WTC11 (cell line): ENCODE data around the gene UBXN6. TPM values are rescaled to one million over a fixed set of nuclear protein-coding genes. Genes with fewer than 3 reads are reported as not detected.

Experiments
- ATAC-seq: fragments of 200-7000 bp; cut with Tn5 transposase; 2 replicates; pipeline ENCODE4 v1.10.0; 2021; ENCODE audit warnings: mild to moderate bottlenecking, moderate library complexity
- CTCF ChIA-PET: fragments of 300-600 bp; sonication (Branson Sonifier 250); formaldehyde crosslinking; loops from one replicate; lab custom pipeline; 2021; ENCODE audit warnings: antibody characterized with exemption; lab: Charles Lee
- POLR2A ChIA-PET: fragments of 350-600 bp; sonication (Branson Sonifier 250); formaldehyde crosslinking; loops from one replicate; lab custom pipeline; 2021; ENCODE audit warnings: antibody characterized with exemption; lab: Charles Lee
- DNase-seq: peaks from one replicate; pipeline ENCODE4 v3.0.0; 2021; ENCODE audit warnings: low spot score
- H3K27ac Mint-ChIP-seq: 2 replicates; pipeline ENCODE4 v1.8.0; 2021; ENCODE audit warnings: mixed read lengths
- H3K27me3 Mint-ChIP-seq: 2 replicates; pipeline ENCODE4 v1.8.0; 2021; ENCODE audit warnings: low read depth, mild to moderate bottlenecking, moderate library complexity, mixed read lengths
- H3K36me3 Mint-ChIP-seq: 2 replicates; pipeline ENCODE4 v1.8.0; 2021; ENCODE audit warnings: mixed read lengths
- H3K4me1 Mint-ChIP-seq: 2 replicates; pipeline ENCODE4 v1.8.0; 2022; ENCODE audit warnings: mixed read lengths
- H3K4me3 Mint-ChIP-seq: 2 replicates; pipeline ENCODE4 v1.8.0; 2021; ENCODE audit warnings: mild to moderate bottlenecking, moderate library complexity, mixed read lengths
- H3K9me3 Mint-ChIP-seq: 2 replicates; pipeline ENCODE4 v1.8.0; 2021; ENCODE audit warnings: mixed read lengths
- AFF4 ChIP-seq: sonication (generic); formaldehyde crosslinking; IDR thresholded peaks from 2 replicates; pipeline ENCODE4 v1.8.1; 2023; ENCODE audit warnings: mild to moderate bottlenecking, missing genetic modification reagents, borderline replicate concordance
- CDX4 ChIP-seq: fragments of 250-450 bp; sonication (Bioruptor Pico); IDR thresholded peaks from 2 replicates; pipeline ENCODE4 v1.9.0; 2021; ENCODE audit warnings: moderate library complexity, mild to moderate bottlenecking, inconsistent platforms, borderline replicate concordance
- CTCF ChIP-seq: fragments of 200-600 bp; IDR thresholded peaks from 2 replicates; pipeline ENCODE4 v1.8.0; 2022; ENCODE audit warnings: antibody characterized with exemption
- E2F4 ChIP-seq: sonication (generic); formaldehyde crosslinking; IDR thresholded peaks from 2 replicates; pipeline ENCODE4 v1.8.1; 2022; ENCODE audit warnings: low read depth, mild to moderate bottlenecking, moderate library complexity, missing genetic modification reagents, borderline replicate concordance
- FOXK1 ChIP-seq: sonication (generic); formaldehyde crosslinking; IDR thresholded peaks from 2 replicates; pipeline ENCODE4 v1.8.0; 2022; ENCODE audit warnings: mild to moderate bottlenecking, moderate library complexity, missing genetic modification reagents
- HMGA2 ChIP-seq: fragments of 250-450 bp; sonication (Bioruptor Pico); IDR thresholded peaks from 2 replicates; pipeline ENCODE4 v1.4.0; 2021; ENCODE audit warnings: mild to moderate bottlenecking, moderate library complexity
- JAZF1 ChIP-seq: fragments of 250-450 bp; sonication (Bioruptor Pico); IDR thresholded peaks from 2 replicates; pipeline ENCODE4 v1.9.0; 2021; ENCODE audit warnings: moderate library complexity, mild to moderate bottlenecking, inconsistent platforms
- KAT7 ChIP-seq: sonication (generic); formaldehyde crosslinking; IDR thresholded peaks from 2 replicates; pipeline ENCODE4 v1.8.1; 2023; ENCODE audit warnings: missing genetic modification reagents, mild to moderate bottlenecking, borderline replicate concordance
- ZNF317 ChIP-seq: sonication (generic); formaldehyde crosslinking; IDR thresholded peaks from 2 replicates; pipeline ENCODE4 v1.8.1; 2023; ENCODE audit warnings: low read depth, mild to moderate bottlenecking, moderate library complexity, missing genetic modification reagents, borderline replicate concordance
- total RNA-seq: library from RNA; stranded (reverse); gene quantifications from 3 replicates; pipeline ENCODE4 v1.2.3, GENCODE V29; 2021
- TF ChIP-seq, protein P1 (sequence below): sonication (generic); formaldehyde crosslinking; IDR thresholded peaks from 2 replicates; pipeline ENCODE4 v1.8.0; 2022; ENCODE audit warnings: mild to moderate bottlenecking, missing genetic modification reagents
- TF ChIP-seq, protein P2 (sequence below): sonication (generic); formaldehyde crosslinking; IDR thresholded peaks from 2 replicates; pipeline ENCODE4 v1.8.0; 2023; ENCODE audit warnings: mild to moderate bottlenecking, missing genetic modification reagents
- TF ChIP-seq, protein P3 (sequence below): sonication (generic); formaldehyde crosslinking; IDR thresholded peaks from 2 replicates; pipeline ENCODE4 v1.8.1; 2022; ENCODE audit warnings: mild to moderate bottlenecking, moderate library complexity, missing genetic modification reagents

The UBXN6 gene
- total RNA-seq, 1 experiment from 2014 or later, result 34.8 TPM

- Mint-ChIP-seq H3K36me3 (peaks cover 41% of the 10 kb centered on the region), H3K4me3 (peak overlapping the region; percentile 27), H3K9me3 (no peaks in the 10 kb centered on the region), H3K27ac (peak overlapping the region; percentile 94), H3K27me3 (no peaks in the 10 kb centered on the region), H3K4me1 (peaks cover 75% of the 10 kb centered on the region)
- POLR2A ChIA-PET, result no interaction called here
- DNase-seq (no peak), ATAC-seq (no peak)
- CTCF ChIA-PET, result interaction anchor here (0.6 to 0.8 kb wide), 2 partner anchors 15 to 161 kb away, joined by 3 to 4 read pairs; no protein-coding TSS in a partner anchor
- TF ChIP-seq JAZF1 (CRISPR knock-in tag) (no peak), HMGA2 (no peak), ZNF317 (CRISPR knock-in tag) (no peak), E2F4 (CRISPR knock-in tag) (no peak), CTCF (no peak), CDX4 (no peak), AFF4 (CRISPR knock-in tag) (no peak), KAT7 (no peak), FOXK1 (CRISPR knock-in tag) (no peak)
- TF ChIP-seq, protein P1, sequence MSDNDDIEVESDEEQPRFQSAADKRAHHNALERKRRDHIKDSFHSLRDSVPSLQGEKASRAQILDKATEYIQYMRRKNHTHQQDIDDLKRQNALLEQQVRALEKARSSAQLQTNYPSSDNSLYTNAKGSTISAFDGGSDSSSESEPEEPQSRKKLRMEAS (CRISPR knock-in tag), result no peak
- TF ChIP-seq, protein P2, sequence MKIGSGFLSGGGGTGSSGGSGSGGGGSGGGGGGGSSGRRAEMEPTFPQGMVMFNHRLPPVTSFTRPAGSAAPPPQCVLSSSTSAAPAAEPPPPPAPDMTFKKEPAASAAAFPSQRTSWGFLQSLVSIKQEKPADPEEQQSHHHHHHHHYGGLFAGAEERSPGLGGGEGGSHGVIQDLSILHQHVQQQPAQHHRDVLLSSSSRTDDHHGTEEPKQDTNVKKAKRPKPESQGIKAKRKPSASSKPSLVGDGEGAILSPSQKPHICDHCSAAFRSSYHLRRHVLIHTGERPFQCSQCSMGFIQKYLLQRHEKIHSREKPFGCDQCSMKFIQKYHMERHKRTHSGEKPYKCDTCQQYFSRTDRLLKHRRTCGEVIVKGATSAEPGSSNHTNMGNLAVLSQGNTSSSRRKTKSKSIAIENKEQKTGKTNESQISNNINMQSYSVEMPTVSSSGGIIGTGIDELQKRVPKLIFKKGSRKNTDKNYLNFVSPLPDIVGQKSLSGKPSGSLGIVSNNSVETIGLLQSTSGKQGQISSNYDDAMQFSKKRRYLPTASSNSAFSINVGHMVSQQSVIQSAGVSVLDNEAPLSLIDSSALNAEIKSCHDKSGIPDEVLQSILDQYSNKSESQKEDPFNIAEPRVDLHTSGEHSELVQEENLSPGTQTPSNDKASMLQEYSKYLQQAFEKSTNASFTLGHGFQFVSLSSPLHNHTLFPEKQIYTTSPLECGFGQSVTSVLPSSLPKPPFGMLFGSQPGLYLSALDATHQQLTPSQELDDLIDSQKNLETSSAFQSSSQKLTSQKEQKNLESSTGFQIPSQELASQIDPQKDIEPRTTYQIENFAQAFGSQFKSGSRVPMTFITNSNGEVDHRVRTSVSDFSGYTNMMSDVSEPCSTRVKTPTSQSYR (CRISPR knock-in tag), result no peak
- TF ChIP-seq, protein P3, sequence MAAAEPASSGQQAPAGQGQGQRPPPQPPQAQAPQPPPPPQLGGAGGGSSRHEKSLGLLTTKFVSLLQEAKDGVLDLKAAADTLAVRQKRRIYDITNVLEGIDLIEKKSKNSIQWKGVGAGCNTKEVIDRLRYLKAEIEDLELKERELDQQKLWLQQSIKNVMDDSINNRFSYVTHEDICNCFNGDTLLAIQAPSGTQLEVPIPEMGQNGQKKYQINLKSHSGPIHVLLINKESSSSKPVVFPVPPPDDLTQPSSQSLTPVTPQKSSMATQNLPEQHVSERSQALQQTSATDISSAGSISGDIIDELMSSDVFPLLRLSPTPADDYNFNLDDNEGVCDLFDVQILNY, result no peak
- TF ChIP-seq, all 79 proteins: peak for 0
Measured at GRCh38 chr19:4405977-4406376, 51.6 kb downstream of the UBXN6 start.
